NCI-H2029 (cell line): ENCODE results near the gene UBQLN4.
"Not testable (repeated sequence)": the region's sequence is repeated elsewhere in the genome, so short reads cannot be mapped to it uniquely, and the experiment has no call there.

Experiments
- DNase-seq: peaks from one replicate; lab custom pipeline; 2025; lab: John Stamatoyannopoulos, UW

Gene UBQLN4

GRCh38 chr1:156060937-156061636 is 7.5 kb upstream of the UBQLN4 start, which contains the start of gene RAB25:
TSS of gene RAB25 (plus strand) at chr1:156061160. CDS start at chr1:156061401, 241 bp downstream.
- DNase-seq = peak; percentile 72

GRCh38 chr1:156056326-156056849 is 2.8 kb upstream of the UBQLN4 start:
- no peak for DNase-seq

DNA sequence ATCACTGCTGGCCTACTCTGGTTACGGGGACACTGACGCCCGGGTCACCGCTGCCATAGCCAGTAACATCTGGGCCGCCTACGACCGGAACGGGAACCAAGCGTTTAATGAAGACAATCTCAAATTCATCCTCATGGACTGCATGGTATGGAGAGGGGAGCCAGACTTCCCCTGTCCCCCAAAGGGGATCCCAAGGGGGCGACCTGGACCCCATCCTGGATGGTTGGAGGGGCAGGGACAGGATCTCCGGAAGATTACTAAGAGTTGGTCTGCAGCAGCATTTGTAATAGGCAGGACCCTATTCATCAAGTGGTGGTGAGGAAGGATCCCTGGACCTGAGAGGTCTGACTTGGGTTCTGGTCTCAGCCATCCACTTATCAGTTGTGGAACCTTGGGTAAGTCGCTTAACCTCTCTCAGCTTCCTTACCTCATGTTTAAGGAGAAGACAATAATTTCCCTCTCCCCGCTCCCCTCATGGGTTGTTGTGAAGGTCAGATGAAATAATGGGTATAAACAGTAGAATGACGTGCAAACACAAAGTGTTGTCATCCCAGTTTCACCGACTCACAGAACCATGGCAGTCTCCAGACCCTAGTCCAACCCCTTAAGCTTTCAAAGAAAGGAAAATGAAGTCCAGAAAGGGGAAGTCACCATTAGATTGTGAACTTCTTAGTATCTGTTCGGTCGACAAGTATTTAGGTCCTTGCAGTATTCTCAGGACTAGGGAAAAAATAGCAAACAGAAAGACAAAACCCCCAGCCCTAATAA is 1.9 kb upstream of the UBQLN4 start:
- no peak for DNase-seq

GRCh38 chr1:156054500-156055280 is 1.1 kb upstream of the UBQLN4 start, which contains the start of gene LAMTOR2:
TSS of gene LAMTOR2 (plus strand) at chr1:156054782. CDS start at chr1:156054890, 108 bp downstream.
- peak; percentile 96 for DNase-seq

GRCh38 chr1:156052862-156053767 is 483 bp downstream of the UBQLN4 start:
- DNase-seq = peak; percentile 49

DNA sequence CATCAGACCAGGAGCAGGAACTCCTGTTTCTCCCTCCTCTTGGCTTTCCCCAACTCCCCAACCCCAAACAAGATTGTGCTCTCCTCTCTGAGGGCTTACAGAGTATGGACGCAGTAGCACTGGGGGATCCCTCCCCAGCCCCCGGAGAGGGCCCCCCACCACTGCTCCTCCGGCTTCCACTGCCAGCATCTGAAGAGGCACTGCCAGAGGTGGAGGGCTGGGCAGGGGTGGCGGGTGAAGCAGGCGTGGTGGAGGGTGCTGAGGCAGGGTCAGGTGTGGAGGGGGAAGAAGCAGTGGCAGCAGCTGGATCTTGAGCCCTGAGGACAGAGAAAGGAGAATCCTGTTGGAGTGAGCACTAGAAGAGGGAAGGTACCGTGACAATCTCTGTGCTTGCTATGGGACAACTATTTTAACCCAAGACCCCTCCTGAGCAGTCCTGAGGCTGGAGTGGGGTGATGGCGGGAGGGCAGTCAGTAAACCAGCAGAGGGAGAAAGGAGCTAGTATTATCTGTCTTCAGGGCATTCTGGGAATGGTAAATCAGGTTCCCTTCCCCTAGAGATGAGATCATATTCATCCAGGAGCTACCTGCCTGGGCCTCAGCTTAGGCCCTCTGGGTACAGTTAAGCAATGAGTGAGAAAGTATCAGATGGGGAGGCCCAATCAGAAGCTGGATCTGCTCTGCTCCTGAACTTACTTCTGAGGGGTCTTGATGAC is 2.4 kb downstream of the UBQLN4 start:
- no peak for DNase-seq

GRCh38 chr1:156050376-156050775 is 3.2 kb downstream of the UBQLN4 start:
- DNase-seq = no peak

- no peak for DNase-seq
Observed at GRCh38 chr1:156048663-156049258, 4.8 kb downstream of the UBQLN4 start.

- no peak for DNase-seq
Observed at GRCh38 chr1:156045076-156045475, 8.5 kb downstream of the UBQLN4 start.

DNA sequence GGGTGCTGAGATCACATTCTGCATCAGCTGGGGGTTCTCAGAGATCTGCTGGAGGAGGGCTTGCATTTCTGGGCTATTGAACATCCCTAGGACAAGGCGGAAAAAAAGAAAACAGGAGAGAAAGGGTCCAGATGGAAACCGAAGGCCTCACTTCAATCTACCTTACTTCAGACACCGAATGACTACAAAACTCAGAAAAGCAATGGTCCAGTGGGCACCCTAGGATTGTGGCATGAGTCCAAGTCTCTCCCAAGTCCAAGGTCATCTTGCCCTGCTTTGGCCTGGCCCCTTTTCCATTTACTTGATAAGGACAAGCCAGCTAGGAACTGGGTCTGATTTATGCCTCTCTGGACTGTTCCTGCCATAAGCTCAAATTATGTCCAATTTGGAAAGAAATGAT is 10.8 kb downstream of the UBQLN4 start:
- DNase-seq = no peak

DNA sequence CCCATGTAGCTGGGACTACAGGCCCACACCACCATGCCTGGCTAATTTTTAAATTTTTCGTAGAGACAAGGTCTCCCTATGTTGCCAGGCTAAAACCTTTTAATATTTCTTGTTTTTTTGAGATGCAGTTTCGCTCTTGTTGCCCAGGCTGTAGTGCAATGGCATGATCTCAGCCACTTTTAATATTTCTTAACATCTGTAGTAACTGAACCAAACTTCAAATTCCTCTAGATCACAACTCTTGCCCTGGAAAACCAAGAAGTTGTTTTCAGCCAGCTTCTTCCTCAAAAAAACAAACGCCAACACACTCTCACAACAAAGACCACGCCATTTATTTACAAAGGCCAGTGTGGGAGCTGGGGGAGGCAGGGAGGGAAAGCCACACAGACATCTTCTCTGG is 18.6 kb downstream of the UBQLN4 start:
- not testable (repeated sequence) for DNase-seq

GRCh38 chr1:156033011-156033410 is 20.6 kb downstream of the UBQLN4 start:
- DNase-seq = no peak

GRCh38 chr1:156026588-156026987 is 27.0 kb downstream of the UBQLN4 start:
- no peak for DNase-seq

- DNase-seq = no peak
Observed at GRCh38 chr1:156025876-156026275, 27.7 kb downstream of the UBQLN4 start.

DNA sequence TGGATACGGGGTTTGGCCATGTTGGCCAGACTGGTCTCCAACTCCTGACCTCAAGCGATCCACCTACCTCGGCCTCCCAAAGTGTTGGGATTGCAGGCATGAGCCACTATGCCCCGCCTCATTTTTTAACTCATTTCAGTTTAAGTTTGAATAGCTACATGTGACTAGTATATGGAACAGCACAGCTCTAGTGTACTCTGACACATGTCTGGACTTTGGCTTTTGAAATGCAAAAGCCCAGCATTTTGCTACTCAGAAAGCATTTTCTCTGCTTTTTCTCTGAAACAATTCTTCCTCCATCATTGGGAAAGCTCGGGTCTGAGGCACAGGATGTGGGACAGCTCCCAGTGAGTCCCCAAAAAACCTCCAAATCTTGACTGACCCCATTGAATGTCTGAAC is 28.8 kb downstream of the UBQLN4 start:
- no peak for DNase-seq

GRCh38 chr1:156021954-156022353 is 31.6 kb downstream of the UBQLN4 start:
- no peak for DNase-seq

GRCh38 chr1:156021093-156021428 is 32.5 kb downstream of the UBQLN4 start:
- no peak for DNase-seq

DNA sequence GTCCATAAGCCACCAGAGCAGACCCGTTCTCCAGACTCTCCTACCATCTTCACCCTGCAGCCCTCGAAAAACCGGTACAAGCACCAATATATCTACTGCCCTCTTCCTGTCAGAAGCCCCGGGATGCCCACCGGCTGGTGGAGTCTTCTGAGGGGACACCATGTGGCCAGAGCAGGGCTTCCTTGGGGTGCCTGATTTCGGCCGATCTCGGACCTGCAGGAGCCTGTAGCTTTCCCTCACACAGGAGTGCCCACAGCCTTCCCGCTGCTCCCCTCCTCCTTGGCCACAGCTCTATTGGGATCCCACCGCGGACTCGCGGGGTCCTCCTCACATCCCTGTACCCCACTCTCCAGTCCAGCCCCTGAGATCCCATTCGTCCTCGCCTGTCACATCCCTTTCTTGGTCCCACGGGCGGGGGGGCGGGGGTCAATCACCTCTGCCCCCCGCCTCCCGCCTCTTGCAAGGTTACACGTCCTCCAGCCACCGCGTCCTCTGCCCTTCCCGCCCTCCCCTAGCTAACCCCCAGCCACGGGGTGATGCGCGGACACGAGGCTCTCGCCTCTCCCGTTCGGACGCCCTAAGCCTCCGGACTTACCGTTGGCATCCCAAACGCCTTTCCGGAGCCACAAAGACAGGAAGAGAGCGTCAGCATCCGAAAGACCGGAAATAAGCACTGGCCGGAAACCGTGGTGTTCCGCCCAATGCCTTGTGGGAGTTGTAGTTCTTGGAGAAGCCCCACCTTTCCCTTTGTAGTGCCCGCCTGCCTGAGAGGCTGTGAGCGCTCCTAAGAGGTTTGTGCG is 33.1 kb downstream of the UBQLN4 start, which contains the start of gene SSR2:
Gene SSR2, minus strand, starts transcription at position 659 of the 800 bp plus-strand sequence. CDS start 784 bp downstream, outside the sequence.
- peak; percentile 94 for DNase-seq

GRCh38 chr1:156019946-156020292 is 33.7 kb downstream of the UBQLN4 start:
- no peak for DNase-seq
